Measurements from ENCODE around the gene DDA1. TPM values are rescaled to one million over a fixed set of nuclear protein-coding genes. Genes with fewer than 3 reads are reported as not detected.
"Not testable (repeated sequence)": the region's sequence is repeated elsewhere in the genome, so short reads cannot be mapped to it uniquely, and the experiment has no call there.

DDA1 gene
- total RNA-seq, 2 experiments from 2014 or later, result 44.1 to 46.7 TPM

DNA sequence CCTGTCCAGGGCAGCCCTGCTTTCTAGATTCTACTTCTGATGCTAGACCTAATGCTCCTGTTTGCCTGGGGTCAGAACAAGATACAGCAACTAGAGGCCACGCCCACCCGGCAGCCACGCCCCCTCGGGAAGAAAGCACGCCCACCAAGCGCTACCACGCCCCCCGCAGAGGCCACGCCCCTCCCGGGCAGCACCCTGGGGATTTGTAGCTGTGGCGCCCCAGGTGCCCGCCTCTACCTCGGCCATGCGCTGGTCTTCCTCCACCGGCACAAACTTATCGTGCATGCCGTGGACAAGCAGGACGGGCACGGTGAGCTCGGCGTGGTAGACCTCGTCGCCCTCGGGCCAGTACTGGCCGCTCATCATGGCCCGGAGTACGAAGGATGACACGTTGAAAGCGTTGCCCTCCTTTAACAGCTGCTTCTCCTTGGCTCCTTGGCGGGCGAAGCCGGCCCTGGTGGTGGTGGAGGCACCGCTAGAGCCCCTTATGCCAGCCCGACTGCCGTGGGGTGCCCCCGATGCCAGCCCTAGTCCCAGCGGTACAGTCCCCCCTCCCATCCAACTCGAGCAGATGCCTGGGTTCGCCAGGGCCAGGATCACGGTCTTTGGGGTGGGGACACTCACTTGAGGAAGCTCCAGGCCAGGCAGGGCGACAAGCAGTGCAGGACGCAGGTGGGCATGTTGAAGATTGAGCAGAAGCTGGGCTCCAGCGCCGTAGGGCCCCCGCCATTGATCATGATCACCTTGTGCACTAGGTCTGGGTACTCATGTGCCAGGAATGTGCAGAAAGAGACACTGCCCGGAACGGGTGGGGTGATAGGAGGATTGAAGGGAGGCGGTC lies 15.1 kb upstream of the DDA1 start:
- peak; percentile 67 for DNase-seq
- no peaks in the 10 kb centered on the region for H3K27me3 Mint-ChIP-seq
- H3K4me1 Mint-ChIP-seq, result peaks cover 10% of the 10 kb centered on the region
- ATAC-seq (ENCODE audit: low read depth), result no peak
- H3K27ac Mint-ChIP-seq, result no peak overlapping the region
- POLR2A ChIA-PET, result interaction anchor here (1.2 kb wide), 1 partner anchor 9 kb away, joined by 4 read pairs; the partner anchor contains the start of gene ABHD8
- peaks cover 3% of the 10 kb centered on the region for H3K36me3 Mint-ChIP-seq
- H3K4me3 Mint-ChIP-seq, result no peak overlapping the region
- no peaks in the 10 kb centered on the region for H3K9me3 Mint-ChIP-seq

DNA sequence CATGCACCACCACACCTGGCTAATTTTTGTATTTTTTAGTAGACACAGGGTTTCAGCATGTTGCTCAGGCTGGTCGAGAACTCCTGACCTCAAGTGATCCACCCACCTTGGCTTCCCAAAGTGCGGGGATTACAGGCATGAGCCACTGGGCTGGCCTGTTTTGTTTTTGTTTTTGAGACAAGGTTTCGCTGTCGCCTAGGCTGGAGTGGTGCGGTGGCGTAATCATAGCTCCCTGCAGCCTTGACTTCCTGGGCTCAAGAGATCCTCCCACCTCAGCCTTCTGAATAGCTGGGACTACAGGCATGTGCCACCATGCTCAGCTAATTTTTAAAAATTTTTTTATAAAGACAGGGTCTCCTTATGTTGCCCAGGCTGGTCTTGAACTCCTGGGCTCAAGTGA lies 13.8 kb upstream of the DDA1 start:
- POLR2A ChIA-PET; H3K36me3 Mint-ChIP-seq; H3K4me3 Mint-ChIP-seq; H3K4me1 Mint-ChIP-seq; H3K27ac Mint-ChIP-seq; H3K9me3 Mint-ChIP-seq; H3K27me3 Mint-ChIP-seq; ATAC-seq (ENCODE audit: low read depth); DNase-seq: not testable (repeated sequence)

DNA sequence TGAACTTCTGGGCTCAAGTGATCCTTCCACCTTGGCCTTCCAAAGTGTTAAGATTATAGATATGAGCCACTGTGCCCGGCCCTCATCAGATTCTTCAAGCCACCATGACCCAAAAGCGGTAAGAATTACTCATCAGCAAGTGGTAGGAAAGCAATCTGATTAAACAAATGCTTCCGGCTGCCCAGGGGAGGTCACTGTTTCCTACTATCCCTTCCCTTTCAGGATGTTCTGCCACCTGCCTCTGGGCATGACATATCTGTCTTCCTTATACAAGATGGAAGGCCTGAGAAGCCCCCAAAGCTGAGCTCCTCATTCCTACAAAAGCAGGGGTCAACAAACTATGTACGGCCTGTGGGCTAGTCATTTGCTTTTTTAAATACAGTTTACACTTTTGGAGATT lies 13.1 kb upstream of the DDA1 start:
- ATAC-seq (ENCODE audit: low read depth) (no peak), DNase-seq (no peak)
- Mint-ChIP-seq H3K9me3 (no peaks in the 10 kb centered on the region), H3K4me3 (no peak overlapping the region), H3K4me1 (peaks cover 7% of the 10 kb centered on the region), H3K27ac (no peak overlapping the region), H3K36me3 (peaks cover 3% of the 10 kb centered on the region), H3K27me3 (no peaks in the 10 kb centered on the region)
- POLR2A ChIA-PET, result interaction anchor here (1.4 kb wide), 1 partner anchor 97 kb away, joined by 4 read pairs; no protein-coding TSS in a partner anchor

DNA sequence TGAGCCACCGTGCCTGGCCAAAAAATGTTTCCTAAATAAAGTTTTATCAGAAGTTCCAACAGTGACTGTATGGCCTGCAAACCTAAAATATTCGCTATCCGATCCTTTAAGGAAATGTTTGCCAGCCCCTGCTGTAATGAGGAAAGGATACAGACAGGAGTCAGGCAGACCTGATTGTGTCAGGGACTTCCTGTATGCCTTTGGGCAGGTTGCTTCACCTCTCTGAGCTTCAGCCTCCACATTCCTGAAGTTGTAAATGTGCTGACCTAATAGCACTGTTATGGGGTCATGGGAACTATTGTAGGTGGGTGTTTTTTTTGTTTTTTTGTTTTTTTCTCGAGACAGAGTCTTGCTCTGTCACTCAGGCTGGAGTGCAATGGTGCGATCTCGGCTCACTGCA lies 12.4 kb upstream of the DDA1 start:
- Mint-ChIP-seq H3K27me3 (no peaks in the 10 kb centered on the region), H3K4me1 (peaks cover 6% of the 10 kb centered on the region), H3K36me3 (peaks cover 4% of the 10 kb centered on the region), H3K4me3 (no peak overlapping the region), H3K9me3 (no peaks in the 10 kb centered on the region), H3K27ac (no peak overlapping the region)
- POLR2A ChIA-PET, result interaction anchor here (1.4 kb wide), 1 partner anchor 96 kb away, joined by 4 read pairs; no protein-coding TSS in a partner anchor
- DNase-seq (no peak), ATAC-seq (ENCODE audit: low read depth) (no peak)

DNA sequence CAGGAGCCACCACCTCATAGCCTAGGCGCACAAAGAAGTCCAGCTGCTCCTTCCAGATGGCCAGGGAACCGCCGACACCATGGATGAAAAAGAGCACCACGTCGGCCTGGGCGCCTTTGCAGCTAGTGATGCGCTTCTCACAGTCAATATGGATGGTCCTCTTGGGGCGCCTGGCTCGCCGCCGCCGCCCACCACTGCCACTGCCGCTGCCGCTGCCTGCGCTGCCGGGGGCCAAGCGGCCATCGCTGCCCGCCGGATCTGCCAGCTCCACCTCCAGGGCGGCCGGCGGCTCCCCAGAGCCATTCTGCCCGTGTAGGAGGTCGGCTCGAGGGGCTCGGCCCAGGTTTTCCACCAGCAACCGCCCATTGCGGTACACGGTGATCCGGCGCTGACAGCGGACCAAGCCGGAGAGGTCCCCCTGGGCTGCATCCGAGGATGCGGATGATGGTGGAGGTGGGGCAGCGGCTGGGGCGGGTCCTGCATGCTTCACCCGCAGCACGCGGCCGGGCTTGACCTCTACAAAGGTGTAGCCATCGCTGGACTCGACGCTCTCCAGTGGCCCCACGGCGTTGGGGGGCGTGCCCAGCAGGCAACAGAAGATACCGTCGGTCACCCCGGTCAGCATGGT lies 8.3 kb upstream of the DDA1 start:
- ATAC-seq (ENCODE audit: low read depth), result no peak
- POLR2A ChIA-PET, result no interaction called here
- H3K36me3 Mint-ChIP-seq, result peaks cover 4% of the 10 kb centered on the region
- no peak overlapping the region for H3K27ac Mint-ChIP-seq
- no peak for DNase-seq
- no peaks in the 10 kb centered on the region for H3K27me3 Mint-ChIP-seq
- no peaks in the 10 kb centered on the region for H3K9me3 Mint-ChIP-seq
- no peak overlapping the region for H3K4me3 Mint-ChIP-seq
- peaks cover 17% of the 10 kb centered on the region for H3K4me1 Mint-ChIP-seq

DNA sequence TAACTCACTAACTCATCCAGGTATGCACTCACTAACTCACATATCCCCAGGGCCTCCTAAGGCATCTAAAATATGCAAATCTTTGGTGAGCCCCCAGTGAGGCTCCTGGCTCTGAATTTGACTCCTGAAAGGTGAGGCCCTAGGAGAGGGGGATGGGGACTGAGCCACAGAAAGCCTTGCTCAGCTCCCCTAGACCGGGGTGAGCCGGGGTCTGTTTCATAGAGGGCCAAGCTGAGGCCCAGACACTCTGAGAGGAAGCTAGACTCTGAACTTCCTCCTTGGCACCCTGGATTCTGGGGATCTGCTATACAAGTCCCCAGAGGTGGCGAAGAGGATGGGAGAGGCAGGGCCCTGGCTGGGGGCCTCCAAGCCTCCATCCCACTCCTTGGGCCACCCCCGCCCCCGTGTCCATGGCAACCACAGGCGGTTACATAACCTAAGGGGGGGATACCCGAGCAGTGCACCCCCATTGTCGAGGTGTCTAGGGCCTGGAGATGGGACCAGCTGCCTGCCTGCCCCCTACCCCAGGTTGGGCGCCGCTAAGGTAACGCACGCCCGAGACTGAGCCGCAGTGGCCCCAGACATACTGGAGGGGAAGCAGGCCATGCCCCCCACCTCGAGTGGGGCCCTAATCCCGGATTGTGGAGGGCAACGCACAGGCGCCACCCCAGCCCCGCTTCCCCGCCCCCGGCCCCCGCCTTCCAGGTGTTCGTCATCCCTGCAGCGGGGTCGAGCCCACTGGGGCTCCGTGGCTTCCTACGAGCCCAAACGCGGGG lies 6.8 kb upstream of the DDA1 start:
- DNase-seq (no peak), ATAC-seq (ENCODE audit: low read depth) (no peak)
- H3K4me3 Mint-ChIP-seq, result peak overlapping the region; percentile 73
- no peaks in the 10 kb centered on the region for H3K27me3 Mint-ChIP-seq
- no peaks in the 10 kb centered on the region for H3K9me3 Mint-ChIP-seq
- H3K36me3 Mint-ChIP-seq, result peaks cover 4% of the 10 kb centered on the region
- POLR2A ChIA-PET, result interaction anchor here (1.2 kb wide), 1 partner anchor 8 kb away, joined by 4 read pairs; no protein-coding TSS in a partner anchor
- H3K4me1 Mint-ChIP-seq, result peaks cover 22% of the 10 kb centered on the region
- no peak overlapping the region for H3K27ac Mint-ChIP-seq

DNA sequence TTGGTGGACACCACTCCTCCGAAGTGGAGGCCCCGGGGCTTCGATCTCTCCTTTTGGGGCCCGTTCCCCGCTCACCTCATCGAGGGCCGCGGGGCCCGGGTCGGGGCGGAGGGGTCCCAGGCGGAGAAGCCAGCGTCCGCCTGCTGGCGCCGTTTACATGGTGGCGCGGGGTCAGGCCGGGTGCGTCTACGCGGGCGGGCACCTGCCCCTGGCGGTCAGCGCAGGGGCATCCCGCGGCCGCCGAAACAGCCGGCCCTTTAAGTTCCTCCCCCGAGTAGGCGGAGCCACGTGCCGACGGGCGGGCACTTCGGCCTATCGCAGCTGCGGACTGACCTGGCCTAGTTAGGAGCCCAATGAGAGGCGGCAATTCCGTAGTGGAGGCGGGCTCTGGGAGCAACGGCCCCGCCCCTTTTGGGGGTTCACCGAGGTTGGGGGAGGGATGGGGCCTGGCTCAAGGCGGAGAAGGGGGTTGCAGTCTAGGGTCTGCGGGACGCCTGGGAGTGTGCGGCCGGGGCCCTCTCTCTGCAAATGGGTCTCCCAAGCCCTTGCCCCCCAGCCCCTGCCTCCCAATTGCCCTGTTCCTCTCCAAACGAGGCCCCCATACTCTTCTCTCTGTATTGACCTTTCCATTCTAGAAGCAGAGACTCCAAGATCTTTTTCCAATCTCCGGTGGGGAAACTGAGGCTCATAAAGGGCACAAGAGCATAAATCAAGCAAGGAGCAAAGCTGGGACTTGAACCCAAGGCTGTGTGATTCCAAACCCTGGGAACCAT lies 6.0 kb upstream of the DDA1 start, which contains the start of gene ABHD8:
TSS of gene ABHD8 (minus strand) at position 259 of the 773 bp plus-strand sequence. CDS start 1,809 bp downstream, outside the sequence.
- POLR2A ChIA-PET, result interaction anchor here (0.9 to 1.2 kb wide), 4 partner anchors 9 to 102 kb away, joined by 3 to 4 read pairs (median 4); partner anchors contain the start of genes ANO8 and BST2

DNA sequence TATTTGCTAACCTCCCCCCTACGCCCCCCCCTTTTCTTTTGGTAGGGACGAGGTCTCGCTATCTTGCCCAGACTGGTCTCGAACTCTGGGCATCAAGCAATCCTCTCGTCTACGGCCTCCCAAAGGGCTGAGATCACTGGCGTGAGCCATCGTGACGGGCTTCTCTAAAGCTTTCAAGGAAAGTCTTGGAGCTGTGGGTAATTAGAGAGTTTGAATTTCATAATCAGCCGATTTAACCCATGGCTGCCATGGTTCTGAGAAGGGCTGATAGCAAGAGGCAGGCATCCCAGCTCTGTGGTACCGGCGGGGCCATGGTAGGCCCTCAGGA lies 5.5 kb upstream of the DDA1 start:
- H3K4me1 Mint-ChIP-seq, result peaks cover 27% of the 10 kb centered on the region
- no peak for ATAC-seq (ENCODE audit: low read depth)
- POLR2A ChIA-PET, result interaction anchor here (0.9 to 1.2 kb wide), 4 partner anchors 10 to 101 kb away, joined by 3 to 4 read pairs (median 4); partner anchors contain the start of genes ANO8 and BST2
- H3K27ac Mint-ChIP-seq, result no peak overlapping the region
- H3K9me3 Mint-ChIP-seq, result no peaks in the 10 kb centered on the region
- H3K36me3 Mint-ChIP-seq, result peaks cover 2% of the 10 kb centered on the region
- DNase-seq, result no peak
- no peaks in the 10 kb centered on the region for H3K27me3 Mint-ChIP-seq
- peak overlapping the region; percentile 73 for H3K4me3 Mint-ChIP-seq

More for the DNA sequence above, 6.0 kb upstream of the DDA1 start, which contains the start of gene ABHD8:
- peak within 1 kb of the TSS; percentile 65 for H3K27ac Mint-ChIP-seq
- H3K4me3 Mint-ChIP-seq, result peak within 1 kb of the TSS; percentile 73
- DNase-seq, result peak; percentile 95
- no peaks in the 10 kb centered on the region for H3K27me3 Mint-ChIP-seq
- peaks cover 4% of the 10 kb centered on the region for H3K36me3 Mint-ChIP-seq
- ATAC-seq (ENCODE audit: low read depth), result peak; percentile 70
- H3K4me1 Mint-ChIP-seq, result peaks cover 27% of the 10 kb centered on the region
- no peaks in the 10 kb centered on the region for H3K9me3 Mint-ChIP-seq

GRCh38 chr19:17304386-17305215 lies 4.8 kb upstream of the DDA1 start:
- Mint-ChIP-seq H3K27ac (peak overlapping the region; percentile 89), H3K36me3 (peaks cover 1% of the 10 kb centered on the region), H3K9me3 (no peaks in the 10 kb centered on the region), H3K4me1 (peaks cover 30% of the 10 kb centered on the region), H3K27me3 (no peaks in the 10 kb centered on the region), H3K4me3 (peak overlapping the region; percentile 91)
- POLR2A ChIA-PET, result interaction anchor here (0.6 to 1.2 kb wide), 11 partner anchors 12 to 515 kb away, joined by 3 to 7 read pairs (median 3); partner anchors contain the start of genes ANO8, BST2 and OCEL1
- DNase-seq, result no peak
- ATAC-seq (ENCODE audit: low read depth), result no peak

GRCh38 chr19:17305216-17305516 lies 4.2 kb upstream of the DDA1 start:
- DNase-seq (no peak), ATAC-seq (ENCODE audit: low read depth) (no peak)
- Mint-ChIP-seq H3K4me1 (peaks cover 33% of the 10 kb centered on the region), H3K27me3 (no peaks in the 10 kb centered on the region), H3K27ac (peak overlapping the region; percentile 89), H3K36me3 (peaks cover 1% of the 10 kb centered on the region), H3K9me3 (no peaks in the 10 kb centered on the region), H3K4me3 (peak overlapping the region; percentile 91)
- POLR2A ChIA-PET, result interaction anchor here (0.6 to 1.2 kb wide), 9 partner anchors 12 to 515 kb away, joined by 3 to 7 read pairs (median 3); partner anchors contain the start of genes ANO8, BST2 and OCEL1

GRCh38 chr19:17305517-17306284 lies 3.7 kb upstream of the DDA1 start, which contains the start of gene MRPL34:
MRPL34 (plus strand) TSS chr19:17305872; CDS start chr19:17305893, 21 bp downstream.
- ATAC-seq (ENCODE audit: low read depth), result peak; percentile 74
- POLR2A ChIA-PET, result interaction anchor here (0.6 to 3.8 kb wide), 13 partner anchors 13 to 514 kb away, joined by 3 to 45 read pairs (median 3); partner anchors contain the start of genes ANO8, BST2, OCEL1 and USE1
- peak; percentile 92 for DNase-seq
- H3K9me3 Mint-ChIP-seq, result no peaks in the 10 kb centered on the region
- H3K27ac Mint-ChIP-seq, result peak within 1 kb of the TSS; percentile 89
- peak within 1 kb of the TSS; percentile 91 for H3K4me3 Mint-ChIP-seq
- no peaks in the 10 kb centered on the region for H3K27me3 Mint-ChIP-seq
- peaks cover 37% of the 10 kb centered on the region for H3K4me1 Mint-ChIP-seq
- H3K36me3 Mint-ChIP-seq, result peaks cover 1% of the 10 kb centered on the region

Measured in activated naive CD8-positive, alpha-beta T cell treated with anti-CD3 and anti-CD28 coated beads, Interleukin-2, amount 10 ng/mL, durations not matched to agents 7 days and 5 days (primary cell).